A172 (cell line): ENCODE measurements around the gene PSTPIP1. TPM values are rescaled to one million over a fixed set of nuclear protein-coding genes. Genes with fewer than 3 reads are reported as not detected.

ENCODE experiments used
- DNase-seq: peaks from one replicate; pipeline ENCODE4 v3.0.0-alpha.2; 2015; ENCODE audit warnings: low spot score
- total RNA-seq: library from RNA; depleted of rRNA; stranded (reverse); fragments of >200 nt; shearing (Covaris generic); gene quantifications from 2 replicates; pipeline ENCODE4 v1.2.3, GENCODE V29; 2014

PSTPIP1 gene
- total RNA-seq, 1 experiment from 2014 or later: 0.33 TPM

DNA sequence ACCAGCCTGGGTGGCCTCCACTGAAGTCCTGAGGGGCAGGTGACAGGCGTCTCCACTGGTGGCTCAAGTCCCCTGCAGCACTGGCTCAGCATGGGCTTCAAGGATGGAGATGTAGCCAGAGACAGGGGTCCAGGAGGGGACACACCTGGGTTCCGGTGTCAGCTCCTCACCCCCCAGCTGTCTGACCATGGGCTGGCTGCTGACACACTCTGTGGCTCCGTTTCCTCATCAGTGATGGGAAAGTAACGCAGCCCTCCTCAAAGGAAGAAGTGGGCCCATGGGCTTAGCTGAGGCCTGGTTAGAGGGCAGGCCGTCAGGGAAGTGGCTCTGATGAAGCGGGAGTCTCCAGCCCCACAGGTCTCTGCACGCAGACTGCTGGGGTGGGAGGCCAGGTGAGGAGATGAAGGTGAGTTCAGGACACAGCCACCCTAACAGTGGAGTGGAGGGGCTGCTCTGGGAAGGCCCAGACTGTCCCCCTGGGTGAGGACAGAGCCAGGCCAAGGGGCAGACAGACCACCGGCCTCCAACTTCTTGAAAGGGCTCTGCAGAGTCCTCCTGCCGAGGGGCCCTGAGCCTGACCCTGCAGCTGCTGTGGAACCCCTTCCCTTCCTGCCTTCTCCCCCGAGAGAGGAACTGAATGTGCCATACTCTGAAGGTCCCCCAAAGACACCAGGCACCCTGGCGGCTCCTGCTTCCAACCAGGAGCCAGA, 24.0 kb downstream of the PSTPIP1 start:
- DNase-seq: no peak

GRCh38 chr15:77019521-77020331, 24.8 kb downstream of the PSTPIP1 start:
- DNase-seq: peak; percentile 62

- no peak for DNase-seq
Observed at GRCh38 chr15:77020348-77021087, 25.6 kb downstream of the PSTPIP1 start.

DNA sequence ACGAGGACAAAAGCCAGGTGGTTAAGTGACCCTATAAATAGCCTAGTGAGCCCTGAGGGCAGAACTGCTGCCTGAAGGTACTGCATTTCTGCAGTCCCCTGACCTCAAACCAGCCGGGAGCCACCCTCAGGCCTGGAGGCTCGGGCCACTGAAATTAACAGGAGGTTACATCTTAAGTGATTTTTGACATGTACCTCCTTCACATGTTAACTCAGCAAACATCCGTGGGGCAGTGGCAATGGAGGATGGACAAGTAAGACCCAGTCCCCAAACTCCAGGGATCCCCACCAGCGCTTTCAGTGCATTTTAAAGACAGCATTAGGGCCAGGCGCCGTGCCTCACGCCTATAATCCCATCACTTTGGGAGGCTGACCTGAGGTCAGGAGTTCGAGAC, 26.2 kb downstream of the PSTPIP1 start:
- no peak for DNase-seq

DNA sequence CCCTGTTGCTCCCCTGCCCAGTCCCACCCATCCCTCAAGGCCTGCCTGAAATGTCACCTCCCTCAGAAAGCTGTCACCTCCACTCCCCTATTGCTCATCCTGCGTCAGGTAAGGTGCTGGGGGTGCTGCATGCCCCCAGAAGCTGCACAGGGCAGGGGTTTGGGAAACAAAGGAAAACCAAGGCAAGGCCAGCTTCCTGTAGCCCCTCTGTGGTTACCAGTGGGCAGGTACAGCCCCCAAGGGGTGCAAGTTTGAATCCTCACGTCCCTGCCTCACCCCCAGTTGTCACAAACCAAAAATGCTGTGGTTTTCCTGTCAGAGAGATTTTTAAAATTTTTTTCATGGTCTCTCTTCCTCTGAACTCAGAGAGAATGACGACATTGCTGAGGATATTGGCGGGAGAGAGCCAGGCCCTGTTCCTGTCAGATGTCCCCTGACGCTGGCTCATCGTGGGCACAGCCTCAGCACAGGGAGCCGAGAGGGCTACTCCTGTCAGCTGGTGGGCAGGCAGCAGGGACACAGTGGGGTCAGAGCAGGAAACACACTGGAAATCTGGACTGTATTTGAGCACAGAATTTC, 27.0 kb downstream of the PSTPIP1 start:
- DNase-seq: peak; percentile 81

GRCh38 chr15:77022646-77023575, 28.0 kb downstream of the PSTPIP1 start:
- no peak for DNase-seq

DNA sequence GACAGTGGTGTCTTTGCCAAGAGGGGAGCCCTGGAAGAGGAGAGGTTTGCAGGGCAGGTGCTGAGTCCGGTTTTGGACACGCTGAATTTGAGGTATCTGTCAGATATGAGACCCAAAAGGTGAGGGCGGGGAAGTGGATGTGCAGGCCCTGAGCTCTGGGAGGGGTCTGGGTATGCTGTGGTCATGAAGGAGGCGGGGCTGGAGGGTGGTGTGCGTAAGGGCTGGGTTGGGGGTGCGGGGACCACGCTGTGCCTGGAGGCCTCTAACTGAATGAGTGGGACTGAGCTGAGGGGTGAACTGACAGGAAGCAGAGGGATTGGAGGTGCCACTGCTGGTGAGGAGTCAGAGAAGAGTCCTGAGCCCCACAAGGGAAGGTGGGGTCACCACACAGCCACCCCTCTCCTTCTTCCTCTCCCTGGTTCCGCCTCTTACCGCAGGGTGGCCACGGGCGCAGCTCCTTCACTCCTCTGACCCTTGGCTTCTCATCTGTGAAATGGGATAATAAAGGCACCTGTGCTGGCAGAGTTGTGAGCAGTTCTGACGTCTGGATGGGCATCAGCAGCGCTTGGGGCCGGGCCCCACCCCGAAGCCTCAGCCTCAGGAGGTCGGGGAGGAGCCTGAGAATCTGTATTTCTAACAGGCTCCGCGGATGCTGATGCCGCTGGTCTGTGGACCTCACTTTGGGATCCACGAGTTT, 28.8 kb downstream of the PSTPIP1 start:
- no peak for DNase-seq

GRCh38 chr15:77024273-77025082, 29.6 kb downstream of the PSTPIP1 start:
- peak; percentile 26 for DNase-seq

DNA sequence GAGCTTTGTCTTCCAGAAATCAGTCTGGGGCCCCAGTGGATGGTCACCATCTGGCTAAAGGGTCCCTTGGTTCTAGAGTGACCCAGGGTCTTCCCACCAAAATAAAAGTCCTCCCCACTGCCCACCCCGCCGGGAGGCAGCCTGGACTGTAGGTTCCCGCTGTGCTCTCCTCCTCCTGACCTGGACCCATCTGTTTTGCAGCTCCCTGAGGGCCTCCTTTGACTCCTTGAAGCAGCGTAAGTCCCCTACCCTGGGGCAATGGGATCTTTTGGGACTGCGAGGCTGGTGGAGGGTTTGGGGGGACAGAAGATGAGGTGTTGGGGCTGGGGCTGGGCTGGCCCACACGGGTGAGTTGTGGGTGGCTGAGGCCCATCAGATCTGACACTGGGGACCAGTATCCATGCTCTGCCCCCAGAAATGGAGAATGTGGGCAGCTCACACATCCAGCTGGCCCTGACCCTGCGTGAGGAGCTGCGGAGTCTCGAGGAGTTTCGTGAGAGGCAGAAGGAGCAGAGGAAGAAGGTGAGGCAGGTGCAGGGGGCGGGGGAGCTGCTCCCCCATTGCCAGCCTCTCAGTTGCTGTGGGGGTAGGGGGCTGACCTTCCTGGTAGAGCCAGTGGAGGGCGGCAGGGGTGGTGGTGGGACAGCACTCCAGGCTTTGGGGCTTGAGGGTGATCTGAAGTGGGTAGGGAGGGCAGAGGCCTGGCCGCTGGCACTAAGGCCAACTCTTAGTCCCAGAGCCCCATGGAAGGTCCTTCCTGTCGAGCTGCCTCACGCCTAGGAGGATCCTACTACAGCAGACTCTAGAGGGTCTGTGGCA, 30.4 kb downstream of the PSTPIP1 start:
- no peak for DNase-seq

DNA sequence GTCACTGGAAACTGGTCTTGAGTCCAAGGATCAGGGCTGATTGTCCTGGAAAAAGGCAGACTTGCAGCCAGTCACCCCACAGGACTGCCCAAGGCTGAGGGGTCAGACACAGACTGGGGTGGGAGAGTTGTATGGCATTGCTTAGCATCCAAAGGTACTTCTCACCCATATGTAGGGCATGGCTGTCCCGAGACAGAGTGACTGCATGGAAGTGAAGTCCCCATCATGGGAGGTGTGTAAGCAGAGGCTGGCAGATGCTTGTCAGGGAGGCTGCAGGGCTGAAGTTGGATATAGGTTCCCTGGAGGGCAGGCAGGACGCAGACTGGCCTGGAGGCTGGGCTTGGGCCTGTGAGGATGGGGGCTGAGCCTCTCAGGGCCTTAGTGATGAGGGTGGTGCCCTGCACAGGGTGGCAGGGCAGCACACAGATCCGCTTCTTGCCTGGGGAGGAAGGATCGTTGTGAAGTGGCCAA, 31.1 kb downstream of the PSTPIP1 start:
- DNase-seq: no peak

- DNase-seq: no peak
Observed at GRCh38 chr15:77026501-77027110, 31.7 kb downstream of the PSTPIP1 start.

DNA sequence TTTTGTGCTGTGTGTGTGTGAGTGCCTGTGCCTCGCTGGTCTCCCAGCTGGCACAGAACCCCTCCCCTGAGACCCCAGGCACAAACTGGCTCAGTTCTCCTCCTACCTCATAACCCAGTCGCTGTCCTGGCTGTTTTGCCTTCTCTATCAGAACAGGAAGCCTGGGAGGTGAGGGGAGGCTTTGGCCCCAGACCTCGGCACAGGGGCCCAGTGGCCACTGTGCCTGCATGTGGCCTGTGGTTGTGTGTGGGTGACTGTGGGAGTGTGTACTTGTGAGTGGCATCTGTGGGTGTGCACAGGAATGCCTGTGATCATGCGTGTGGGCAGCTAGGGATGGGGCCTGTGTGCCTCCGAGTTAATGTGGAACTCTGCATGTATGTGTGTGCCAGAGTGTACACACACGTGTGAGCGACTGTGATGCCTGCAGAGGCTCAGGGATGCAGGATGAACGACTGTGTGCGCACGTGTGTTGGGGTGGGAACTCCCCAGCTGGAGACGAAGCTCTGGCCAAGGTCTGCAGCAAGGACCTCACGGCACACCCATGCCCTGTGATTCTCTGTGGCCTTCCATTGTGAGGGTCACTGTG, 32.3 kb downstream of the PSTPIP1 start:
- no peak for DNase-seq

DNA sequence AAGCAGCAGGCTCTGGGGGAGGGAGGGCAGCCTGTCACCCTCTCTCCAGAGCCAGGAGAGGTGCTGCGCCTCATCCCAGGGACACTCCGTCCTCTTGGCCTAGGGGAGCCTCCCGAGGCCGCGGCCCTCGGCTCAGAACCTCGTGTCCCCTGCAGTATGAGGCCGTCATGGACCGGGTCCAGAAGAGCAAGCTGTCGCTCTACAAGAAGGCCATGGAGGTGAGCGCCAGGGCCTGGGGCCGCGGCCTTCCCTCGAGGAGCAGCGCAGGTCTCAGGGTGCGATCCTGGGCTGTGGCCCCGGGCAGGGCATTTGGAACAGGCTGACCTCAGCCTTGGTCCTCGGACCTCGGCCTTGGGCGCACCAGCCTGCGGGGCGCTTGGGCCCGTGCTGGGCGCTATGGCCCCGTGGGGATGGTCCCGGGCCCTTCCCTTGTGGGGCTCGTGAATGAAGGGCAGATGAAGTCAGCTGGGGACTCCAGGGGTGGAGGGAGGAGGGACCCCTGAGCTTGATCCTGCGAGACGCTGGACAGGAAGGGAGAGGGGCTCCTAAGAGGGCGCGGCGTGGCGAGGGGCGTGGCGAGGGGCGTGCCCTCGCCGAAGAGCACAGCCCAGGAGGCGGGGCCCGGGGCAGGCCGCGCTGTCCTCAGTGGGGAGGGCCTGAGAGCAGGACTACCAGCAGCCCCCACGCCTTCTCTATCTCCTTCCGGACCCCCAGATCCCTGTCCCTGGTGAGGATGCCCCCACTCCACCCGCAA, 32.9 kb downstream of the PSTPIP1 start:
- no peak for DNase-seq

DNA sequence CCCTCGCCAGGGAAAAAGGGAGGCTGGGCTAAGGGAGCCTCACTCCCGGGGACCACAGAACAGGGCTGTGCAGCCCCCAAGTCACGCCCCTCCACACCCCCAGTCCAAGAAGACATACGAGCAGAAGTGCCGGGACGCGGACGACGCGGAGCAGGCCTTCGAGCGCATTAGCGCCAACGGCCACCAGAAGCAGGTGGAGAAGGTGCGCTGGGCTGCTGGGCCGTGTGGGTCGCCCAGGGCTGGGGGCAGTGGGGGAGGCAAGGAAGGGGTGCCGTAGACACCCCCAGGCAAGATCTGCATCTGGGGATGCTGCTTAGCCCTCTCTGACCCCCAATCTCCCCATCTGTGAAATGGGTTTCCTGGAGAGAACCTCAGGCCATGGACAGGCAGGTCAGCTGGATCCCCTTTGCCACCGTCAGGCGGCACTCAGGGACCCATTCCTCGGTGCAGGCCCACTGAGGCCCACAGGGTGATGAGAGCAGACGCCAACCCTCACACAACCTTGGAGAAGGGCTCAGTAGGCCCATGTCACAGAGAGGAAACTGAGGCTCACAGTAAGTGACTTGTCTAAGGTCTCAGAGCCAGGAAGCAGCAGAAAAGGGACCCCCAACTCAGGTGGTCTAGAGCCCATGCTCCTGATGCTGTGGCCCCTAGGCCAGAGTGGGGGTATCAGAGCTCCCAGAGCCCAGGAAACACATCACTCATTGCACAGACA, 33.7 kb downstream of the PSTPIP1 start:
- no peak for DNase-seq

DNA sequence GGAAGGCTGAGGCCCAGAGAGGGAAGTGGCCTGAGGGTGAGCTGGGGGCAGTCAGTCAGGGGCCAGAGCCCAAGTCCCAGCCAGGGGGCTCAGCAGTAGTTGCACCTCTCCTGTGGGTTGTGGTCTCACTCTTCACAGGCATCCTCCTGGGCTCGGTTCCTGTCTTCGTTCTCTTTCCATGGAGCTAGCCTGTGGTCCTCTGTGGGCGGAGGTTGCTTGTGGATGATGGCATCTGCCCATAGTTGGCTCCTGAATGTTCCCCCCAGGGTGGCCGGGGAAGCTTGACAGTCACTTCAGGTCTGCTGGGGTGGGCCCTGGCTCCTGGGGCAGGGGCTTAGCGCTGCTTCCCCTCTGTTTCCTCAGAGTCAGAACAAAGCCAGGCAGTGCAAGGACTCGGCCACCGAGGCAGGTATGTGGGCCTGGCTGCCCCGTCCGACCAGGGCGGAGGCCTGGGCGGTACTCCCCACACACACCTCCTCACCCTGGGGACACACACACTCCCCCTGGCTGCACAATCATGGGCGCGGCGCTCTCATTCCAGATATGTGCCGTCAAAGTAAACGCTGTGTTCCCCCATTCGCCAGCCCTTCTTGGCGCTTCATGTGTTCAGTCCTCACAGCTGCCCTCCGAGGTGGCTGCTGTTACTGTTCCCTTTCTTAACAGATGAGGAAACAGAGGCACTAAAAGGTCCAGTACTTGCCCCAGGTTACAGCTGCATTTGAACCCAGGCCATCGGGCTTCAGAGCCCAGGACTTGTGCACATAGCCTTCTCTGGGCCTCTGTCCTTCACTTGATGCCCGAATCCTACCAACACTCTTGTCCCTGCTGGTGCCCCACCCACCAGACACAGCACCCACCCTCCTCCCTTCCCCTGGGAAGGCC, 34.5 kb downstream of the PSTPIP1 start:
- no peak for DNase-seq
